K562 (cell line): Measurements from ENCODE around the gene MAU2. TPM values are rescaled to one million over a fixed set of nuclear protein-coding genes. Genes with fewer than 3 reads are reported as not detected.

Experiments used
- ESRRA ChIP-seq: fragments of 450-650 bp; IDR thresholded peaks from 2 replicates; pipeline ENCODE4 v1.6.1; 2014; ENCODE audit warnings: low read depth, mild to moderate bottlenecking, moderate library complexity, borderline replicate concordance
- KLF13 ChIP-seq: fragments of 450-650 bp; IDR thresholded peaks from 2 replicates; pipeline ENCODE4 v1.6.1; 2016; ENCODE audit warnings: missing genetic modification characterization, low read depth, mild to moderate bottlenecking, missing compliant biosample characterization, moderate library complexity, borderline replicate concordance
- MYC ChIP-seq, 2 experiments: fragments of 250-450 bp in 1 of 2; sonication (Bioruptor Pico) in 1 of 2; IDR thresholded peaks; 2 replicates each; pipeline versions ENCODE4 v1.5.1 to v1.6.1; 2012 to 2021; ENCODE audit warnings: low read depth in 2 of 2, borderline replicate concordance in 1 of 2, improper control_type of control experiment in 1 of 2, low read length in 1 of 2, mild to moderate bottlenecking in 1 of 2, moderate library complexity in 1 of 2
- NFRKB ChIP-seq: fragments of 450-650 bp; IDR thresholded peaks from 2 replicates; pipeline ENCODE4 v1.6.1; 2016; ENCODE audit warnings: low read depth
- RBM25 ChIP-seq: fragments of 200-400 bp; formaldehyde crosslinking; IDR thresholded peaks from 2 replicates; pipeline ENCODE4 v1.6.1; 2018; ENCODE audit warnings: low read length, low read depth, moderate library complexity; ENCODE audit not compliant: severe bottlenecking
- SMAD2 ChIP-seq: fragments of 150-350 bp; IDR thresholded peaks from 2 replicates; pipeline ENCODE4 v1.6.1; 2014; ENCODE audit warnings: low read depth, mild to moderate bottlenecking, low read length
- TARDBP ChIP-seq: fragments of 450-650 bp; IDR thresholded peaks from 2 replicates; pipeline ENCODE4 v1.6.1; 2016
- ZNF165 ChIP-seq: fragments of 250-450 bp; sonication (Bioruptor Pico); IDR thresholded peaks from 2 replicates; pipeline ENCODE4 v1.4.0; 2020; ENCODE audit warnings: borderline replicate concordance
- ZNF184 ChIP-seq: sonication (generic); formaldehyde crosslinking; IDR thresholded peaks from 2 replicates; pipeline ENCODE4 v1.5.0; 2020; ENCODE audit warnings: missing genetic modification reagents
- ZNF311 ChIP-seq: fragments of 250-450 bp; sonication (Bioruptor Pico); IDR thresholded peaks from 2 replicates; pipeline ENCODE4 v1.4.0; 2020; ENCODE audit warnings: mild to moderate bottlenecking, moderate library complexity
- ZNF76 ChIP-seq: fragments of 250-450 bp; sonication (Bioruptor Pico); IDR thresholded peaks from 2 replicates; pipeline ENCODE4 v1.4.0; 2020; ENCODE audit warnings: mild to moderate bottlenecking, moderate library complexity, borderline replicate concordance
- polyA plus RNA-seq, 8 experiments: library from polyadenylated mRNA; depleted of rRNA in 4 of 8; stranded (reverse) in 5 of 8; unstranded in 3 of 8; fragments of >200 nt; fragmentation: Nextera tagmentation in 2 of 8; fragmentation: Illumina TruSeq in 1 of 8; extraction: Ambion mirVana in 2 of 8; extraction: Trizol in 1 of 8; gene quantifications; 2 replicates each; pipeline versions ENCODE4 v1.2.1 to v1.2.3, GENCODE V29; 2011 to 2014; ENCODE audit warnings: inconsistent platforms in 1 of 8, missing spikeins in 1 of 8
- total RNA-seq, 7 experiments: library from RNA; depleted of rRNA in 6 of 7; stranded (reverse); fragments of >200 nt in 6 of 7; fragmentation: Illumina TruSeq in 2 of 7; extraction: Trizol in 2 of 7; gene quantifications; 2 replicates each; pipeline versions ENCODE4 v1.2.1 to v1.2.3, GENCODE V29; 2011 to 2021; ENCODE audit warnings: low replicate concordance in 1 of 7
- TF ChIP-seq, protein P1 (sequence below): sonication (generic); formaldehyde crosslinking; IDR thresholded peaks from 2 replicates; pipeline ENCODE4 v1.8.1; 2022; ENCODE audit warnings: missing genetic modification reagents
- TF ChIP-seq, protein P2 (sequence below), 3 experiments: fragments of 200-800 bp in 1 of 3; fragments of 250-450 bp in 1 of 3; fragments of 450-650 bp in 1 of 3; sonication (Bioruptor Pico) in 1 of 3; sonication (Bioruptor generic) in 1 of 3; formaldehyde crosslinking in 1 of 3; IDR thresholded peaks; 2 replicates each; pipeline versions ENCODE4 v1.6.1 to v1.8.0; 2016 to 2022; ENCODE audit warnings: mild to moderate bottlenecking in 2 of 3, missing genetic modification characterization in 2 of 3, missing compliant biosample characterization in 1 of 3, moderate library complexity in 1 of 3
- TF ChIP-seq, protein P3 (sequence below): IDR thresholded peaks from 2 replicates; pipeline ENCODE4 v1.6.1; 2011; ENCODE audit not compliant: insufficient read length; ENCODE audit errors: extremely low read depth
- TF ChIP-seq, protein P4 (sequence below): sonication (generic); formaldehyde crosslinking; IDR thresholded peaks from 2 replicates; pipeline ENCODE4 v1.8.0; 2022; ENCODE audit warnings: missing genetic modification reagents, mild to moderate bottlenecking, borderline replicate concordance

Gene MAU2
- total and polyA plus RNA-seq, 9 of the 15 experiments (the other 6 are each of a cell fraction or from before 2014, with no cell fraction given): 1.2 to 48.1 (median 19.4) TPM

DNA sequence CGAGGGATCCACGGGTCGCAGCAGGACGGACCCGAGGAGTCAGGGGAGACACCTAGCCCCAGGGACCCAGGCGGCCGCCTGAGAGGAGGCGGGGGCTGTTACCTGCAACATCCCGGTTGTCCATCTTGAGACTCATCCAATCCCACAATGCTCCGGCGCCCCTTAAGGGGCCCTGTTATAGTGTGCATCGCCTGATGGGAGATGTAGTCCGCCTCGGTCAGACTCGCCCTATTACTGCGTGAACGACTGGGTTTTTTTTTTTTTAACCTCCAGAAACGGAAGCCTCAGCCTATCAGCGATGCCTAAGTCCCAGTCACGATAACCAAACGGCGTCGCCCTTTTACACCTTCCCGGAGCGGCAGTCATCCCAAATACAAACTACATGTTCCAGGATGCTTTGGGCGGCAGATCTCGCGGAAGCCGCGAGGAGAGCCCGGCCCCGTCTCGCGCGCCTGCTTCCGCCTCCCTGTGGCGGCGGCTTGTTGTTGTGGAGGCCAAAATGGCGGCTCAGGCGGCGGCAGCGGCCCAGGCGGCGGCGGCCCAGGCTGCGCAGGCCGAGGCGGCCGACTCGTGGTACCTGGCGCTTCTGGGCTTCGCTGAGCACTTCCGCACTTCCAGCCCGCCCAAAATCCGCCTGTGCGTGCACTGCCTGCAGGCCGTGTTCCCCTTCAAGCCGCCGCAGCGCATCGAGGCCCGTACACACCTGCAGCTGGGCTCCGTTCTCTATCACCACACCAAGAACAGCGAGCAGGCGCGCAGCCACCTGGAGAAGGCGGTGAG, at the start of gene MAU2, which contains the start of gene SUGP1 (continued):
- TF ChIP-seq, protein P1, sequence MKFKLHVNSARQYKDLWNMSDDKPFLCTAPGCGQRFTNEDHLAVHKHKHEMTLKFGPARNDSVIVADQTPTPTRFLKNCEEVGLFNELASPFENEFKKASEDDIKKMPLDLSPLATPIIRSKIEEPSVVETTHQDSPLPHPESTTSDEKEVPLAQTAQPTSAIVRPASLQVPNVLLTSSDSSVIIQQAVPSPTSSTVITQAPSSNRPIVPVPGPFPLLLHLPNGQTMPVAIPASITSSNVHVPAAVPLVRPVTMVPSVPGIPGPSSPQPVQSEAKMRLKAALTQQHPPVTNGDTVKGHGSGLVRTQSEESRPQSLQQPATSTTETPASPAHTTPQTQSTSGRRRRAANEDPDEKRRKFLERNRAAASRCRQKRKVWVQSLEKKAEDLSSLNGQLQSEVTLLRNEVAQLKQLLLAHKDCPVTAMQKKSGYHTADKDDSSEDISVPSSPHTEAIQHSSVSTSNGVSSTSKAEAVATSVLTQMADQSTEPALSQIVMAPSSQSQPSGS (CRISPR knock-in tag): peak; percentile 82; the same call in 1 of the 2 replicates
- TF ChIP-seq, protein P2, sequence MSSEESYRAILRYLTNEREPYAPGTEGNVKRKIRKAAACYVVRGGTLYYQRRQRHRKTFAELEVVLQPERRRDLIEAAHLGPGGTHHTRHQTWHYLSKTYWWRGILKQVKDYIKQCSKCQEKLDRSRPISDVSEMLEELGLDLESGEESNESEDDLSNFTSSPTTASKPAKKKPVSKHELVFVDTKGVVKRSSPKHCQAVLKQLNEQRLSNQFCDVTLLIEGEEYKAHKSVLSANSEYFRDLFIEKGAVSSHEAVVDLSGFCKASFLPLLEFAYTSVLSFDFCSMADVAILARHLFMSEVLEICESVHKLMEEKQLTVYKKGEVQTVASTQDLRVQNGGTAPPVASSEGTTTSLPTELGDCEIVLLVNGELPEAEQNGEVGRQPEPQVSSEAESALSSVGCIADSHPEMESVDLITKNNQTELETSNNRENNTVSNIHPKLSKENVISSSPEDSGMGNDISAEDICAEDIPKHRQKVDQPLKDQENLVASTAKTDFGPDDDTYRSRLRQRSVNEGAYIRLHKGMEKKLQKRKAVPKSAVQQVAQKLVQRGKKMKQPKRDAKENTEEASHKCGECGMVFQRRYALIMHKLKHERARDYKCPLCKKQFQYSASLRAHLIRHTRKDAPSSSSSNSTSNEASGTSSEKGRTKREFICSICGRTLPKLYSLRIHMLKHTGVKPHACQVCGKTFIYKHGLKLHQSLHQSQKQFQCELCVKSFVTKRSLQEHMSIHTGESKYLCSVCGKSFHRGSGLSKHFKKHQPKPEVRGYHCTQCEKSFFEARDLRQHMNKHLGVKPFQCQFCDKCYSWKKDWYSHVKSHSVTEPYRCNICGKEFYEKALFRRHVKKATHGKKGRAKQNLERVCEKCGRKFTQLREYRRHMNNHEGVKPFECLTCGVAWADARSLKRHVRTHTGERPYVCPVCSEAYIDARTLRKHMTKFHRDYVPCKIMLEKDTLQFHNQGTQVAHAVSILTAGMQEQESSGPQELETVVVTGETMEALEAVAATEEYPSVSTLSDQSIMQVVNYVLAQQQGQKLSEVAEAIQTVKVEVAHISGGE (CRISPR knock-in tag; IDR thresholded peaks at IDR 0.05): peak in 1 of 3 experiments; percentile 86; a peak in 2 of 6 replicates
- TF ChIP-seq, protein P3, sequence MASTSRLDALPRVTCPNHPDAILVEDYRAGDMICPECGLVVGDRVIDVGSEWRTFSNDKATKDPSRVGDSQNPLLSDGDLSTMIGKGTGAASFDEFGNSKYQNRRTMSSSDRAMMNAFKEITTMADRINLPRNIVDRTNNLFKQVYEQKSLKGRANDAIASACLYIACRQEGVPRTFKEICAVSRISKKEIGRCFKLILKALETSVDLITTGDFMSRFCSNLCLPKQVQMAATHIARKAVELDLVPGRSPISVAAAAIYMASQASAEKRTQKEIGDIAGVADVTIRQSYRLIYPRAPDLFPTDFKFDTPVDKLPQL: peak; percentile 63
- TF ChIP-seq ESRRA (peak; percentile 11; the same call in 1 of the 2 replicates), NFRKB (peak; percentile 97), ZNF311 (CRISPR knock-in tag) (0 out of 2 replicates have a peak, but pooled peaks have one; percentile 31), KLF13 (tag) (no peak), RBM25 (peak; percentile 98), ZNF184 (CRISPR knock-in tag) (no peak), TARDBP (no peak), ZNF76 (no peak), ZNF165 (CRISPR knock-in tag) (no peak), SMAD2 (no peak), MYC (IDR thresholded peaks at IDR 0.05; ENCODE audit: low read depth, low read length) (peak; percentile 58), MYC (CRISPR knock-in tag; IDR thresholded peaks at IDR 0.05; ENCODE audit: borderline replicate concordance, low read depth) (no peak)
- TF ChIP-seq, protein P4, sequence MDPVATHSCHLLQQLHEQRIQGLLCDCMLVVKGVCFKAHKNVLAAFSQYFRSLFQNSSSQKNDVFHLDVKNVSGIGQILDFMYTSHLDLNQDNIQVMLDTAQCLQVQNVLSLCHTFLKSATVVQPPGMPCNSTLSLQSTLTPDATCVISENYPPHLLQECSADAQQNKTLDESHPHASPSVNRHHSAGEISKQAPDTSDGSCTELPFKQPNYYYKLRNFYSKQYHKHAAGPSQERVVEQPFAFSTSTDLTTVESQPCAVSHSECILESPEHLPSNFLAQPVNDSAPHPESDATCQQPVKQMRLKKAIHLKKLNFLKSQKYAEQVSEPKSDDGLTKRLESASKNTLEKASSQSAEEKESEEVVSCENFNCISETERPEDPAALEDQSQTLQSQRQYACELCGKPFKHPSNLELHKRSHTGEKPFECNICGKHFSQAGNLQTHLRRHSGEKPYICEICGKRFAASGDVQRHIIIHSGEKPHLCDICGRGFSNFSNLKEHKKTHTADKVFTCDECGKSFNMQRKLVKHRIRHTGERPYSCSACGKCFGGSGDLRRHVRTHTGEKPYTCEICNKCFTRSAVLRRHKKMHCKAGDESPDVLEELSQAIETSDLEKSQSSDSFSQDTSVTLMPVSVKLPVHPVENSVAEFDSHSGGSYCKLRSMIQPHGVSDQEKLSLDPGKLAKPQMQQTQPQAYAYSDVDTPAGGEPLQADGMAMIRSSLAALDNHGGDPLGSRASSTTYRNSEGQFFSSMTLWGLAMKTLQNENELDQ (CRISPR knock-in tag): no peak
